HS-27A (cell line): Measurements from ENCODE around the gene TBC1D2.
A peak's percentile ranks its signal among the peaks of the same experiment; 100 is the strongest.
"Not testable (repeated sequence)": the region's sequence is repeated elsewhere in the genome, so short reads cannot be mapped to it uniquely, and the experiment has no call there.

ENCODE experiments used
- DNase-seq: peaks from one replicate; pipeline ENCODE4 v3.0.0-alpha.2; 2012; ENCODE audit warnings: low read depth, missing footprints

Gene TBC1D2

DNA sequence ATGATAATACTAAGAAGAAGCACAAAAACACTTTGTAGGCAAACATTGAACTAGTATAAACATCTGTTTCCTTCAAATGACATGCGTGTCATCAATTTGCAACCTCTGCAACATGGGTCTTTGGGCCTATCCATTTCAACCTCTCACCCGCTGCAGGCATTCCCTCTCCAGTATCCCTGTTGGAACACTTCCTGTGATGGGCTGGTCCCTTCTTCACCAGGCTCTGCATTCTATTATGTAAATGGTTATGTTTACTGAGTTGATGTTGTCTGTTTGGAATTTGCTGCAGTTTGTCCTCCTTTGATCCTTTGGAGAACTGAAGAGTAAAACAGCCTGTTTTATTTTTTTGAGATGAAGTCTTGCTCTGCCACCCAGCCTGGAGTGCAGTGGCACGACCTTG lies 16.6 kb upstream of the TBC1D2 start:
- no peak for DNase-seq

DNA sequence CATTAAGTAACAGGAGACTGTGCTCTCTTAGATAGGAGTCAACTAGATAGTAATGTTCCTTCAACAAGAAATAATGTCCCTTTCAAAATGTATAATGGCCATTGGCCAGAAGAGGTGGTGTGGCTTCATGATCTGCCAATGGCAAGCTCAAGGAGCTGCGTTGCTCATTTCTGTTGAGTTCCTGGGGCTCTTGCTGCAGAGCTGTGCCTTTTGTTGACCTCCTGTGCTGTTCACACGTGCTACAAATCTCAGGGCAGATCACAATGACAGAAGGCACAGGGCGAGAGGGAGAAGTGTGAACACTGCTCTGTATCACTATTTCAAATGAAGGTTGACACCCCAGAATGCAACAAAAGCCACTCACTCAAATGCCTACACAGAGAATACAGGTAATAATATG lies 16.0 kb upstream of the TBC1D2 start:
- DNase-seq = no peak

DNA sequence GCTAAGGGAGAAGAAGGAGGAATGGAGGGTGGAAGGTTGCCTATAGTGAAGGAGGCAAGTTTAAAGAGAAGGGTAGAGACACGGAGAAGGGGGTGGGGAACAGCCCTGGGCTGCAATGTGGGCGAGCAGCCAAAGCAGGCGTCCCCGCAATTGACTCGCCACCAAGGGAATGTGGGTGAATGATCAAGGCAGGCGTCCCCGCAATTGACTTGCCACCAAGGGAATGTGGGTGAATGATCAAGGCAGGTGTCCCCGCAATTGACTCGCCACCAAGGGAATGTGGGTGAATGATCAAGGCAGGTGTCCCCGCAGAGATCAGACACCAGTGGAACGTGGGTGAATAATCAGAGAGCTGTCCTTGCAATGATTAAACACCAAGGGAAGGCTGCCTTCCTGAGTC lies 14.8 kb upstream of the TBC1D2 start:
- not testable (repeated sequence) for DNase-seq

DNA sequence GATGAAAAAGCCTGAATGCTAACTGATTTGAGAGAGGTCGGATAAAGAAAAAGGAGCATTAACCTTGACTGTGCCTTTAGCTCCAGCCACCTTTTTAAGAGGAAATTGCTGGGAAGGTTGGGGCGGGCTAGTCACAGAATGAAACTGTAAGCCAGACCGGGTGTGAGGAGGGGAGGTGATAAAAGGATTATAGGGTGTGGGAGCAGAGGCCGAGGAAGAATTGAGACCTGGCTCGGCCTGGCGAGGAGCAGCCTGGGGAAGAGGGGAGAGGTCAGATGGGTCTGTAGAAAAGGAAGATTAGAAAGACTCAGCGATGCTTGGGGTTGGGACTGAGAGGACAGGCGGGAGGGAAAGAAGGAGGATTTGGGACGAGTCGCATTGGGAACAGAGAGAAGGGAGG lies 14.2 kb upstream of the TBC1D2 start:
- DNase-seq = not testable (repeated sequence)

DNA sequence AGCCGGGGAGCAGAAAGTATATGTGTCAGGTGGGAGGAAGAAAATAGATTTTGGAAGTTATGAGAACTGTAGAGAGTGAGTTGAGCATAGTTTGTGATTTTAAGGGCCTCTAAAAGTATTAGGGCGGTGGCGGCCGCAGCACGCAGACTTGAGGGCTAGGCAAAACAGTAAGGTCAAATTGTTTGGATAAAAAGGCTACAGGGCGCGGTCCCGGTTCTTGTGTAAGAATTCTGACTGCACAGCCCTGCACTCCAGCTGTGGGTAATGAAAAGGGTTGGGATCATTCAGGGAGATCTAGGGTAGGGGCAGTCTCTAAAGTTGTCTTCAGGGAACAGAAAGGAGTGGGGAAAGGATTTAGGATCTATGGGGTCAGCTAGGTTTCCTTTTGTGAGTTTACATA lies 12.1 kb upstream of the TBC1D2 start:
- not testable (repeated sequence) for DNase-seq

DNA sequence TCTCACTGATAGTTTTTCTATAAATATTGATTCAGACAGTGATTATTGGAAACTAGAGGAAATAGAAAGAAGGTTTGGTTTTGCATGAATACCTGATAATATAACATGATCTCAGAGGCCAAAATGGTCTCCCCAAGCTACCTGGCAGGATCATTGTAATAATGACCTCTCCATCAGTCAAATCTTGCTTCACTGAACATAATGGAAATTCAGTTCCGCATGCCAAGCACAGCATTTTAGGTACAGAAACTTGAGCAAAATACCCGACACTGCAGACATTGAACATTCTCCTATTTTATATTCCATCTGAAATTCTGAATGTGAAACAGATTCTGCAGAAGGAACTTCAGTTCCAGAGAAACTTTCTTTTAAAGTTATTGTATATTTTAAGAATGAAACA lies 9.1 kb upstream of the TBC1D2 start:
- no peak for DNase-seq

DNA sequence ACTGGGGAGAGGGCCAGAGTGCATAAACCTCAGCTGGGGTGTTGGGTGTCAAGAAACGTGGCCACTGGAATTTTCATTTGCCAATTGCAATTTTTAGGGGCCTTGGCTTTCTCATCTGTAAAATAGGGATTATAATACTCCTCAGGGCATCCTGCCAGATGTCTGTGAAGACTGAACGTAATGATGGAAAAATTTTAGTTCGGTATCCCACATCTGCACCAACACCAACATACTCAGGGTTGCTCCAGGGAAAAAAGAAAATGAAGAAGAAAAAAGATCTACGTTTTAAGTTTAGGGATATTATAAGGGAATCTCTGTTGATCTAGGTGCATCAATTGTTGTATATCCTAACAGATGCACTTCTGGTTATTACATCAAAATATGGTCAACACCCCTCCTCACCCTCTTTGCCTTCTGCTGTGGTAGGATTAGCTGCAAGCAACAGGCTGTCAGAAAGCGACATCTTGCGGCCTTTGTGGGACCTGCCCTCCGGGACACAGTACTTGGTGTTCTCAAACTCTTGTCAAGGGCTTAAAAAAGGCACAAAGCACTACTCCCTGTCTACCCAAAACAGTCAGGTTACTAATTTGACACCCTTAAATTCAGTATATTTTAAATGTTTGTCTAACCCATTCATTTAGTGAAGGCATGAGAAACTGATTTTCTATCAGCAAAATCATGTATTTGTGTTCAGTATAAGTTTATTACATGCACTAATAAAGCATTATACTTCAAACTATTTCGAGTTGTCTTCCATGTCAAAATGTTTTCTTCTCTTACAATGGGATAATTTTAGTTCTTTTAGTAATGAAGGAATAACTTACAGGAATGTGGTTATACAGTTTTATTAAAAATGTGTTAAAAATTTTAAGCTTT lies 8.3 kb upstream of the TBC1D2 start:
- peak; percentile 46 for DNase-seq

DNA sequence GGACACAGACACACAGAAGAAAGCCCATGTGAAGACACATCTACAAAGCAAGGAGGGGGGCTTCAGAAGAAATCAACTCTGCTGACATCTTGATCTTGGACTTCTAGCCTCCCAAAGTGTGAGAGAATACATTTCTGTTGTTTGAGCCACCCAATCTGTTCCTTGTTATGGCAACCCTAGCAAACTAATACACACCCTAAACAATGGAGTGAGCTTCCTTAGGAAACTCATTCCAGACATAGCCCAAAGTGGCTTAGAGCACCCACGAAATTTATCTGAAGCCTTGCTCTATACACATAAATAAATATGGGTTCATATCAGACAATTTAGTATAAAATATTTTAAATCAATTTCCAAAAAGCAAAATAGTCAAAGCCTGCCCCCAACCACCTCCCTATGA lies 7.6 kb upstream of the TBC1D2 start:
- DNase-seq = no peak

DNA sequence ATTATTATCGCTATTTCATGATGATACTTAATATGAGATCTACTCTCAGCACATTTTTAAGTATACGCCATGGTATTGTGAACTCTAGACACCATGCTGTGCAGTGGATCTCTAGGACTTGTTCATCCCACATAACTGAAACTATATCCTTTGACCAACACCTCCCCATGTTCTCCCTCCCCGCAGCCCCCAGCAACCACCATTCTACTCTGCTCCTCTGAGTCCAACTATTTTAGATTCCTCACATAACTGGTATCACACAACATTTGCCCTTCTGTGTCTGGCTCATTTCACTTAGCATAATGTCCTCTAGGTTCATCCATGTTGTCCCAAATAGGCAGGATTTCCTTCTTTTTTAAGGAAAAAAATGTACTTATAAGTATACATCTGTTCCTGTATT lies 6.6 kb upstream of the TBC1D2 start:
- DNase-seq = no peak

DNA sequence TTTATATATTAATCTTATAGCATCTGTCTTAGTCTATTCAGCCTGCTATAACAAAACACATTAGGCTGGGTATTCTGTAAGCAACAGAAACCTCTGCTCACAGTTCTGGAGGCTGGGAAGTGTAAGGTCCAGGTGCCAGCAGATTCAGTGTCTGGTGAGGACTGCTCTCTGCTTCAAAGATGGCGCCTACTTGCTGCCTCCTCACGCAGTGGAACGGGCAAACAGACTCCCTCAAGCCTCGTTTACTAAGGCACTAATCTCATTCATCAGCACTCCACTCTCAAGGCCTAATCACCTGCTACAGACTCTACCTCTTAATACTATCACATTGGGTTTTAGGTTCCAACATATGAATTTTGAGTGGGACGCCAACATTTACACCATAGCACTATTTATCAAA lies 5.2 kb upstream of the TBC1D2 start:
- DNase-seq = no peak

DNA sequence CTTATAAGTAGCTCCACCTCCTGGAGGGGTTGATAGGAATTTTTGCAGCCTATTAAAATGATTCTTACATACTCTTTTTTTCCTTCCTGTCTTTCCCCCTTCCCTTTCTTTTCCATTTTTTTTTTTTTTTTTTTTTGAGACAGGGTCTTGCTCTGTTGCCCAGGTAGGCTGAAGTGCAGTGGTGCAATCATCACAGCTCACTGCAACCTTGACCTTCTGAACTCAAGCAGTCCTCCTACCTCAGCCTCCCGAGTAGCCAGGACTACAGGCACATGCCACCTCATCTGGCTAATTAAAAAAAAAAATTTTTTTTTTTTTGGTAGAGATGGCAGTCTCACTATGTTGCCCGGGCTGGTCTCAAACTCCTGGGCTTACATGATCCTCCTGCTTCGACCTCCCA lies 4.3 kb upstream of the TBC1D2 start:
- no peak for DNase-seq

DNA sequence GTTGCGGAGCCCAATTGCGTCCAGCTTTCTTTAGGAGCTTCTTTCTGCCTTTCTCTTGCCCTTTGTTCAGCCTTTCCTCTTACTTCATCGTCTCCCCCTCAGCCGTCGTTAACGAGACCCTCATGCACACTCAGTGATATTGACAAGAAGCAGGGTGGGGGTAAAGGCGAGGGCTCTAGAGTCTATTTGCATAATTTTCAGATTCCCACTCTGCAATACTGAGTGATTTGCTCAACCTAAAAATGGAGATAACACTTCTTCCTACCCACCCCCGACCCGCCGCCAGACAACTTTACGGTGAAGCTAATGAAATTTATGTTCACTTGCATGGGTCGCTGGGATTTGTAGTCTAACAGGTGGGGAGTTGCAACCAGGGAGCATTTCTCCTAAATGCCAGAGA lies 1.3 kb upstream of the TBC1D2 start:
- no peak for DNase-seq

DNA sequence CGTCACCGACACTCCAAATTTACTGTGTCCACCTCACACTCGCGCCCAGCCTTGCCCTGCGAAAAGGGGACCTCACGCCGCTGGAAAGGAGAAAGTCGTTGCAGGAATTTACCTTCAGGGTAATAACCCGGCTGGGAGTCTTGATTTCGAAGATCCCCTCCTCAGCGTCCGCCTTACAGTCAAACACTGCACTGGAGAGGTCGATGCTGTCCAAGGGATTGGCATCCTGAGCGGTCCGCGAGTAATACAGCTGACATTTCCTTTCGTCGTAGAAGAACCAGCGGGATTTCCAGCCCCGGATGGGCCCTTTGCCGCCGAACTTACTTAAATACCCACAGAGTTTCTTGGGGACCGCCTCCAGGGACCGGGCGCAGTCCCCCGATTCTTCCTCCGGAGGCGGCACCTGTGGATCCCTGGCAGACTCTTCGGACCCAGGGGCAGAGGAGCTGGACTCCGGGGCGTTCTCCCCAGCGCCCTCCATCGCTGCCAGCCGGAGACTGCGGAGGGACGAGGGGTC lies 330 bp downstream of the TBC1D2 start:
- no peak for DNase-seq

DNA sequence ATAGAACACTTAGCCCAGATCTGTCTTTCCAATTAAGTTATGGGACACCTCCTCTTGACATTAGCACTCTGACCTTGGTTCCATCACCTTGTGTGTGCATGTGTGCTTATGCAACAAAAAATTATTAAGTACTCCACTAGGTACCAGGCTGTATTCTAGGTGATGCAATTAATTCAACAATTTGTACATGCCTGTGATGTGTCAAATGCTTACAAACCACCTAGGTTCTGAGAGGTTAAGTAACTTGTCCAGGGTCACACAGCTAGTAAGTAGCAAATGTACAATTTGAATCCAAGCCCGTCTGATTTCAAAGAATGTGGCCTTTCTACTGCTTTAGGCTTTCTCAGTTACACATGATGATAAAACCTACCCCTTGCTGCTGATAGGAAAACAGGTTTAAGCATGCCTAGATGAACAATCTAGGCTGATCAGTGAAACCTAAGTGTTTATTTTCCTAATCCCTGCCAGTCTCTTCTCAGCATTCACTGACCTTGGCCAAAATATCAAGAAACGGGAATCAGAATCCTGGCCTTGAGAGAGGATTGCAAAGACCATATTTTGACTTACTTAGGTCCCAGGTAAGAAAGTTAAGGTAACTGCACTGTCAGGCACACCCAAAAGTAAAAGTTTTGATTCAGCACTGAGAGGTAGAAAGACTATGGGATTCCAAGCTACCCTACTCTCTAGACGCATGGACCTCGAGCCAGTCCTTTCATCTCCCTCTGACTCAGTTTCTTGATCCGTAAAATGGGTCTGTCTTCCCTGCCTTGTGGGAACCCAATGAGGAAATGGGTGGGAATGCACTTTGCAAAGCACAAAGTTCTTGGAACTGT lies 1.0 kb downstream of the TBC1D2 start:
- no peak for DNase-seq

DNA sequence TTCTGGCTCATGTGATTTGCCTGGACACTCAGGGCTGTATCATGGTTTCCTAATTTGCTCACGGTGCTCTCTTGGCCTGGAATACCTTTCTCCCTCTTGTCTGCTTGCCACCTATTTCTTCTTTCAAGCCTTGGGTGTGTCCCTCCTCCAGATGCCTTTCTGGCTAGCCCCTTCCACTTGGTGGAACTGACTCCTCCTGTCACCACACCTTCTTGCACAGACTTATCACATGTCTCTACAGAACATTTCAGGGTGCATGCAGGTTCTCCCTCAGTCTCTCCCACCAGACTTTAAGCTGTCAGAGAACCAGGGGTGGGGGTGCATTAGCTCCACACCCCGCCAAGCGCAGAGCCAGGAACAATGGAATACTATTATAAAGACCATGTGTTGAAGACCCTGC lies 1.9 kb downstream of the TBC1D2 start:
- no peak for DNase-seq

DNA sequence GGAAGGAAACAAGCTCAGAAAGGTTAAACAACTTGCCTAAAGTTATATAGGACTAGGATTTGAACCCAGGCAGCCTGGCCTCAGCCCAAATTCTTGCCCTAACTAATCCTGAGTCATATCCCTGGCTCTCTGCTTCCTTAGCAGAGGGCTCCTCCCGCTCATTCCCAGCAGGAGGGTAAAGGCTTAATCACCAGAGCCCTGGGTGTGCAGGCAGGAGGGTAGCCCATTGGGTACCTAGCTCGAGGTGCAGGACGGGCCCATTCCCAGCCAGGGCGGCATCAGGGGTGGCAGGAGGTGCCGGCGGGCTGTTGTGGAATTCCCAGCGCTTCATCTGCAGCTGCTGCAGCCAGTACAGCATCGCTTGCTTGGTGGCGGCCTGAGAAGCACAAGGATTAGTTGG lies 3.9 kb downstream of the TBC1D2 start:
- peak; percentile 82 for DNase-seq

DNA sequence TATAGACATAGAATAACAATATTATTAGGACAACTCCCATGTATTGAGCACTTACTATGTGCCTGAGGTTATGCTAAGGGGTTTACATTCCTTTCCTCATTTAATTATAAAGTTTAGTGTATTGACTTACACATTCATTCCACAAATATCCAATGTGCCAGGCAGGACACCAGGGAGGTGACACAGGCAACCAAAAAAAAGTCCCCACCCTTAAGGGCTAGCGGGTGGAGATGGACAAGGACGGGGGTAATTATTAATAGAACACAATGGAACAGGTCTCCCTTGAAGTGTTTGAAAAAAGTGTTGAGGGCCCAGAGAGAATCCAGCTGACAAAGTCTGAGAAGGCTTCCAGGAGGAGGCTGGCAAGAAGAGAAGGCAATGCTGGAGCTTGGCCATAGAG lies 5.7 kb downstream of the TBC1D2 start:
- no peak for DNase-seq

DNA sequence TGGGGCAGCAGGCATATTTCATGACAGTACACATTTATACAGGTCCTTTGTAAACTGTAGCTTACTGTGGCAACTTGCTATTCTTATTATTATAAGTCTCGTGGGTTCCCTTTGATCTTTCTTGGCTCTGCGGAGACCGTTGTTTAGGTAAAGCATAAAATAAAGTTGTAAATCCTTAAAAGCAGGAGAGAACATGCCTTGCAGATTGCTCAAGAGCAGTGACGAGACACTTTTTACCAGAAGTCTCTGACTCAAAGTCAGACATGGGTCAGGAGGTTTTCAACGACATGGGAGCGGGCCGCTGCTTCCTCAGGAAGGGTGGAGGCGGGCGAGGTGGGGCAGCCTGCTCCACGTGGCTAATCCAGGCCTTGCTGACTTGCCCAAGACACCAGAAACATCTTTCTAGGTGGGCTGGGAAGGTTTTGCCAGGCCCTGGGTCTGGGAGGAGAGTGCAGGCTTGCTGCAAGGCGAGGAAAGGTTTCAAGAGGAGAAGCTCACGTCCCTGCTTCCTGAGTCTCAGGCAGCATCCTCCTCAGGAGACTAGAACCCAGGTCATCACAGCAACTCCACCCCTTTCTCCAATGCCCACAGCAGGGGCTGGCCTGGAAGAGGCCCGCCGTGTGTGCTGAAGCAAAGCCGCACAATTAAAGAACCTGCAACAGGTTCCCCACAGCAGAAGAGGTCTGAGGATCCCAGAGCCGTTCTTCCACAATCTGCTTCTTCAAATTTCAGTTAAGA lies 6.5 kb downstream of the TBC1D2 start:
- DNase-seq = peak; percentile 41

DNA sequence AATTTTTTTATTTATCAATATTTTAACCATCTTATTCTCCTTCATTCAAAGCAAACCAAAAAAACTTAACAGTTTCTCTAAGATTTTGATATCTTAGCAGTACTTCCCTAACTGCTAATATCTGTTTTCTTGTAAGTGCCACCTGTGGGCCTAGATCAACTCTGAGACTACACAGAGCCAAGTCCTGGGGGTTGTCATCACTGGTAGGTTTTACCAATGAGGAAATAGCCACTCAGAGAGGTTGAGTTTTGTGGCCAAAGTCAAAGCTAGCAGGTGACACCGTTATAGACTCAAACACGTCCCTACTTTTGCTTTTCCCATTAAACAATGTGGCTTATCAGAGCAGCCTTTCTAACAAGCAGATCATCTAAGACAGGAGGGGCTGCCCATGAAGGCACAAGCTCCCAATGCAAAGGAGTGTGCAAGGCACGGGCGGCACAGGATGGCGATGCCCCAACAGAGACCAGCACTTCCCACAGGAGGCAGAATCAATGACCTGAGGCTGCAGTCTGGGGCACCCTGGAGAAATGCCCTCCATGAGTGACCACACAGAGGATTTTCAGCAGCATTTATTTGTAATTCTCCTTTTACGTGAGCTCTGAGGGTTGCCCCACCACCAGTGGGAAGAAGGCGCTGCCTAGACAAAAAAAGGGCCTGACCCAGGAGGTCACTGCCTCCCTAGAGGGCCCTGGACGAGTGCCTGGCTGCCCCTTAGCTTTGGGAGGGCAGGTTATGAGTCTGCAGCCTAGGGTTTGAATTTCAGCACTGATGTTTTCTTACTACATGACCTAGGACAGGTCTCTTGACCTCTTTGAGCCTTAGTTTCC lies 7.4 kb downstream of the TBC1D2 start:
- no peak for DNase-seq

DNA sequence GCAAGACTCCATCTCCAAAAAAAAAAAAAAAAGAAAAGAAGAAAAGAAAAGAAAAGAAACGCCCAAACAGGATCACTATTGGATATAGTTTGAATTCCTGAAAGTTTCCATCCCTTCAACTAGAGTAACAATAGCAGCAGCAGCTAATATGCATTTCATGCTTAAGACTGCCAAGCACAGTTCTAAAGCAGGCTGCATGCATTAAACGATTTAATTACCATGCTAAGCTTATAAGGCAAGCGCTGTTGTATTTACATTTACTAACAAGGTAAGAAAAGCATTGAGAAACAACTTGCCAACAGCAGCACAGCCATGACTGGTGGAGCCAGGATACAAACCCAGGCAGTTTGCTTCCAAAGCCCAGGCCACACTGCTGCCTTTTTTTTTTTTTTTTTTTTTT lies 13.0 kb downstream of the TBC1D2 start:
- DNase-seq = no peak
